Liver (tissue), 9 donors: ENCODE data around the gene FAM171A1. TPM values are rescaled to one million over a fixed set of nuclear protein-coding genes. Genes with fewer than 3 reads are reported as not detected.
A peak's percentile ranks its signal among the peaks of the same experiment; 100 is the strongest.

ENCODE experiments used
- DNase-seq: peaks from one replicate; pipeline ENCODE4 v3.0.0-alpha.2; 2017; ENCODE audit warnings: low spot score
- H3K27ac ChIP-seq, 2 donors: one replicate each; pipeline ENCODE4 v1.7.0; 2013; ENCODE audit warnings: inconsistent platforms in 2 of 2, low read length in 2 of 2, control low read depth in 1 of 2, low read depth in 1 of 2, mild to moderate bottlenecking in 1 of 2
- H3K27me3 ChIP-seq, 4 donors: one replicate each; pipeline versions ENCODE4 v1.6.1 to v1.7.0; 2013; ENCODE audit warnings: low read length in 3 of 4, inconsistent platforms in 1 of 4, mild to moderate bottlenecking in 1 of 4, moderate library complexity in 1 of 4; ENCODE audit not compliant: control insufficient read depth in 4 of 4, insufficient read depth in 4 of 4
- H3K36me3 ChIP-seq, 4 donors: one replicate each; pipeline versions ENCODE4 v1.6.1 to v1.7.0; 2013; ENCODE audit warnings: low read length in 3 of 4, mild to moderate bottlenecking in 3 of 4, low read depth in 1 of 4, moderate library complexity in 1 of 4; ENCODE audit not compliant: control insufficient read depth in 4 of 4, insufficient read depth in 3 of 4
- H3K4me1 ChIP-seq, 4 donors: one replicate each; pipeline versions ENCODE4 v1.6.1 to v1.7.0; 2013; ENCODE audit warnings: low read length in 3 of 4, mild to moderate bottlenecking in 3 of 4, moderate library complexity in 1 of 4; ENCODE audit not compliant: control insufficient read depth in 4 of 4, insufficient read depth in 4 of 4
- H3K4me3 ChIP-seq, 3 donors: one replicate each; pipeline versions ENCODE4 v1.6.1 to v1.7.0; 2013; ENCODE audit warnings: low read length in 3 of 3, control low read depth in 1 of 3, low read depth in 1 of 3, mild to moderate bottlenecking in 1 of 3
- H3K9ac ChIP-seq, 2 donors: one replicate each; pipeline ENCODE4 v1.7.0; 2013; ENCODE audit warnings: low read length in 2 of 2, mild to moderate bottlenecking in 2 of 2, moderate library complexity in 2 of 2, control low read depth in 1 of 2, low read depth in 1 of 2
- H3K9me3 ChIP-seq, 4 donors: one replicate each; pipeline versions ENCODE4 v1.6.1 to v1.7.0; 2013; ENCODE audit warnings: low read length in 3 of 4; ENCODE audit not compliant: control insufficient read depth in 4 of 4
- ATF3 ChIP-seq: IDR thresholded peaks from 2 replicates; pipeline ENCODE4 v1.6.1; 2016; ENCODE audit warnings: antibody characterized with exemption
- CTCF ChIP-seq: fragments of 150-350 bp; IDR thresholded peaks from 2 replicates; pipeline ENCODE4 v1.5.1; 2017; ENCODE audit warnings: improper control_type of control experiment, low read depth, low read length; ENCODE audit not compliant: missing input control
- EGR1 ChIP-seq, 2 donors: IDR thresholded peaks; 2 replicates each; pipeline ENCODE4 v1.6.1; 2016 to 2018; ENCODE audit warnings: antibody characterized with exemption in 2 of 2, low read depth in 2 of 2
- FOXA1 ChIP-seq: IDR thresholded peaks from 2 replicates; pipeline ENCODE4 v1.6.1; 2016; ENCODE audit warnings: antibody characterized with exemption
- FOXA2 ChIP-seq: IDR thresholded peaks from 2 replicates; pipeline ENCODE4 v1.6.1; 2016; ENCODE audit warnings: antibody characterized with exemption
- GABPA ChIP-seq, 2 donors: IDR thresholded peaks in 1 of 2; conservative IDR thresholded peaks in 1 of 2; 2 replicates each; pipeline ENCODE4 v1.6.1; 2016; ENCODE audit warnings: antibody characterized with exemption in 2 of 2, mild to moderate bottlenecking in 1 of 2, moderate library complexity in 1 of 2
- HNF4A ChIP-seq, 2 donors: conservative IDR thresholded peaks; 2 replicates each; pipeline ENCODE4 v1.6.1; 2016; ENCODE audit warnings: antibody characterized with exemption in 2 of 2, mild to moderate bottlenecking in 2 of 2
- HNF4G ChIP-seq: IDR thresholded peaks from 2 replicates; pipeline ENCODE4 v1.6.1; 2016; ENCODE audit warnings: antibody characterized with exemption
- JUND ChIP-seq, 2 donors: IDR thresholded peaks; 2 replicates each; pipeline ENCODE4 v1.6.1; 2016; ENCODE audit warnings: antibody characterized with exemption in 2 of 2
- MAX ChIP-seq: IDR thresholded peaks from 2 replicates; pipeline ENCODE4 v1.6.1; 2016; ENCODE audit warnings: antibody characterized with exemption
- NR2F2 ChIP-seq: IDR thresholded peaks from 2 replicates; pipeline ENCODE4 v1.6.1; 2016; ENCODE audit warnings: antibody characterized with exemption
- RAD21 ChIP-seq, 2 donors: IDR thresholded peaks; 2 replicates each; pipeline ENCODE4 v1.6.1; 2016; ENCODE audit warnings: antibody characterized with exemption in 2 of 2, mild to moderate bottlenecking in 2 of 2
- REST ChIP-seq: IDR thresholded peaks from 2 replicates; pipeline ENCODE4 v1.6.1; 2016; ENCODE audit warnings: antibody characterized with exemption, mild to moderate bottlenecking
- RXRA ChIP-seq, 2 donors: IDR thresholded peaks; 2 replicates each; pipeline ENCODE4 v1.6.1; 2017 to 2018; ENCODE audit warnings: antibody characterized with exemption in 2 of 2, mild to moderate bottlenecking in 1 of 2
- SP1 ChIP-seq: IDR thresholded peaks from 2 replicates; pipeline ENCODE4 v1.6.1; 2018; ENCODE audit warnings: antibody characterized with exemption, mild to moderate bottlenecking
- TAF1 ChIP-seq: conservative IDR thresholded peaks from 2 replicates; pipeline ENCODE4 v1.6.1; 2016; ENCODE audit warnings: antibody characterized with exemption, mild to moderate bottlenecking
- YY1 ChIP-seq: IDR thresholded peaks from 2 replicates; pipeline ENCODE4 v1.6.1; 2016; ENCODE audit warnings: antibody characterized with exemption, mild to moderate bottlenecking
- ZBTB33 ChIP-seq: IDR thresholded peaks from 2 replicates; pipeline ENCODE4 v1.6.1; 2016; ENCODE audit warnings: antibody characterized with exemption
- WGBS: extraction: QIAGEN DNeasy Blood & Tissue Kit; methylation state at CpG from one replicate; pipeline ENCODE4 v1.1.7; 2013; 5-methylcytosine and 5-hydroxymethylcytosine counted together
- polyA plus RNA-seq, 2 donors: library from polyadenylated mRNA; stranded (reverse) in 1 of 2; unstranded in 1 of 2; fragments of 200-250 nt in 1 of 2; fragments of >200 nt in 1 of 2; fragmentation: Nextera tagmentation in 1 of 2; extraction: Ambion mirVana in 1 of 2; gene quantifications; one replicate each; pipeline versions ENCODE4 v1.2.1 to v1.2.3, GENCODE V29; 2013 to 2015
- total RNA-seq, 2 donors: library from RNA; depleted of rRNA; stranded (reverse); fragments of >200 nt; gene quantifications; one replicate each; pipeline ENCODE4 v1.2.3, GENCODE V29; 2014
- donor health status: healthy.
- donor health status: healthy.
- donor health status: healthy.
- donor health status: healthy.
- donor health status: healthy.

FAM171A1 gene
- total and polyA plus RNA-seq, 4 donors, result 2.5 to 10.2 (median 7.7) TPM

GRCh38 chr10:15342970-15343369 lies 28.1 kb downstream of the FAM171A1 start (continued):
- TF ChIP-seq REST (no peak), TAF1 (no peak), HNF4G (no peak), RAD21 (IDR thresholded peaks at IDR 0.05) (no peak), NR2F2 (no peak), ATF3 (no peak), MAX (no peak)

- no peak overlapping the region for H3K27ac ChIP-seq
- H3K9me3 ChIP-seq, result no peaks in the 10 kb centered on the region
- H3K36me3 ChIP-seq, result no peaks in the 10 kb centered on the region
- H3K4me3 ChIP-seq, result no peak overlapping the region
- DNase-seq, result no peak
- WGBS, result 23% methylated on average over 7 of the region's 7 CpGs
- H3K27me3 ChIP-seq, result no peaks in the 10 kb centered on the region
- H3K9ac ChIP-seq, result no peak overlapping the region
- peaks cover 7 to 29% (median 20%) of the 10 kb centered on the region in 4 donors for H3K4me1 ChIP-seq
- no peak for TF ChIP-seq REST
- TF ChIP-seq TAF1, result no peak
- peak; percentile 53 for TF ChIP-seq NR2F2
- TF ChIP-seq EGR1 (IDR thresholded peaks at IDR 0.05; ENCODE audit: low read depth in 2 of 2), result no peak
- TF ChIP-seq ATF3, result no peak
- no peak for TF ChIP-seq ZBTB33
- TF ChIP-seq YY1, result no peak
- no peak for TF ChIP-seq CTCF
- TF ChIP-seq FOXA2, result no peak
- TF ChIP-seq FOXA1, result no peak
- no peak for TF ChIP-seq GABPA (IDR thresholded peaks at IDR 0.05 in 1 of 2, conservative IDR thresholded peaks at IDR 0.05 in 1 of 2)
- TF ChIP-seq HNF4G, result no peak
- TF ChIP-seq RAD21 (IDR thresholded peaks at IDR 0.05), result peak in 1 of 2 donors; percentile 29
- peak; percentile 56 to 57 for TF ChIP-seq HNF4A (conservative IDR thresholded peaks at IDR 0.05)
- peak; percentile 34 for TF ChIP-seq MAX
- TF ChIP-seq SP1, result peak; percentile 16
- TF ChIP-seq JUND (IDR thresholded peaks at IDR 0.05), result no peak
- TF ChIP-seq RXRA (IDR thresholded peaks at IDR 0.05), result peak; percentile 65 to 66
These were observed 29.5 kb downstream of the FAM171A1 start for GRCh38 chr10:15341502-15342128.
